KOPT-K1 (cell line): Measurements from ENCODE around the gene CALML5.

Experiments used
- H3K27ac ChIP-seq: fragments of 200-600 bp; sonication (generic); 2 replicates; pipeline ENCODE4 v1.5.1; 2016; ENCODE audit warnings: antibody characterized with exemption, mild to moderate bottlenecking, low read depth, low read length; ENCODE audit not compliant: poor library complexity, severe bottlenecking
- H3K36me3 ChIP-seq: fragments of 200-600 bp; sonication (generic); 2 replicates; pipeline ENCODE4 v1.5.1; 2017; ENCODE audit warnings: antibody characterized with exemption, mild to moderate bottlenecking, low read length, moderate library complexity; ENCODE audit not compliant: insufficient read depth
- H3K9me3 ChIP-seq: fragments of 200-600 bp; sonication (generic); 2 replicates; pipeline ENCODE4 v1.5.1; 2017; ENCODE audit warnings: antibody characterized with exemption, low read length, mild to moderate bottlenecking; ENCODE audit not compliant: insufficient read depth, poor library complexity, severe bottlenecking

The CALML5 gene

DNA sequence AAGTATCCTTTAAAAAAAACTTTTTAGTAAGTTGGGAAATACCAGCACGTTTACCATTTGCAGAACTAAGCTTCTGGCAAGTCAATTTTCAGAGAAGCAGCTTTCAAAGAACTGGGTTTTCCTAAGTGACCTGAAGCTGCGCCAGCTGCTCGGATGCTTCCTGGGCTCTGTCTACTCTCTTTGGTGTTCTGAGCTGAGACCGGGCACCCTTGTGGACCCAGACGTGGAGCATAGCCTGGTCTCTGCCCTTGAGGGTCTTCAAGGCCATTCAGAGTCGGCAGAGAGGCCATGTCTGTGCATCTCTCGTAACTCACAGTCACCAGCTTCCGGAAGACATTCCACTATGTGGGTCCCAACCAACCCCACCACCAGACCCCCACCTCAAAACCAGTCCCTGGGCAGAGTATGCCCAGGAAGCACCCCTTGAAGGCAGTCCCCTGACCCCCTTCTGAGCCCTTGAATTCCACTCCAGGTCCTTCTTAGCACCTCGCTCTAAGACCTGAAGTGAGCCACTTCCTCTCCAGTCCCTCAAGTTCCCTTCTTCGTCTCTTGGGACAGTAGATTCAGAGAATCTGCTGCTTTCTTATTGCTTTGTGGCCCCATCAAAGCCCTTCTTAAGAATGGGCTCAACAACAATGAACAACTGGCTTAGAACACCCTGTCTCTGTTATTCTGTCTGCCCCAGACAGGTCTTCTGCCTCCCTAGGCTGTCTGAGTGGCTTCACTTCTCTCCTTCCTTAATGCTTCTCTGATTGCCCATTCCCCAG lies 8.5 kb downstream of the CALML5 start:
- H3K36me3 ChIP-seq = no peaks in the 10 kb centered on the region
- H3K9me3 ChIP-seq = peaks cover 6% of the 10 kb centered on the region
- H3K27ac ChIP-seq = no peak overlapping the region

- H3K27ac ChIP-seq = no peak overlapping the region
- peaks cover 6% of the 10 kb centered on the region for H3K9me3 ChIP-seq
- no peaks in the 10 kb centered on the region for H3K36me3 ChIP-seq
Observed at GRCh38 chr10:5490032-5490431, 9.3 kb downstream of the CALML5 start.

GRCh38 chr10:5488272-5489161 lies 10.9 kb downstream of the CALML5 start:
- no peaks in the 10 kb centered on the region for H3K36me3 ChIP-seq
- H3K27ac ChIP-seq = no peak overlapping the region

DNA sequence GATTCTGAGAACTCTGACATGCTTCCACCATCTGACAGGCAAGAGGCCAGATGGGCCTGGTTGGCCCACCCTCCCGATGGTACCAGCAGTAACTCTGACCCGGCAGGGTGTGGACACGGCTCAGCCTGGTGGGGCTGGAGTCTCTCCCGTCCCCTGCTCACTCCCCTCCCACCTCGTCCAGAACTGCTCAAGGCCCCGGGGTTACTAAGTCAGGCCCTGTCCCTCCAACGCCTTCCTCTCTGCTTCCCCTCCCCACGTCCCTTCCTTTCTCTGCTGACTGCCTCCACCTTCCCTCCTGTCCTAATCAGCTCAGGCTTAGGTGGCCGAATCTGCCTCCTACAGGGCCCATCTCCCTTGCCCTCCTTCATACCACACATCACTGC lies 12.5 kb downstream of the CALML5 start:
- H3K9me3 ChIP-seq = no peaks in the 10 kb centered on the region
- no peak overlapping the region for H3K27ac ChIP-seq
- H3K36me3 ChIP-seq = no peaks in the 10 kb centered on the region

More at GRCh38 chr10:5488272-5489161, 10.9 kb downstream of the CALML5 start:
- H3K9me3 ChIP-seq = peaks cover 6% of the 10 kb centered on the region

- Histone ChIP-seq H3K36me3 (no peaks in the 10 kb centered on the region), H3K27ac (no peak overlapping the region), H3K9me3 (no peaks in the 10 kb centered on the region)
Observed at GRCh38 chr10:5485948-5486852, 13.2 kb downstream of the CALML5 start.

DNA sequence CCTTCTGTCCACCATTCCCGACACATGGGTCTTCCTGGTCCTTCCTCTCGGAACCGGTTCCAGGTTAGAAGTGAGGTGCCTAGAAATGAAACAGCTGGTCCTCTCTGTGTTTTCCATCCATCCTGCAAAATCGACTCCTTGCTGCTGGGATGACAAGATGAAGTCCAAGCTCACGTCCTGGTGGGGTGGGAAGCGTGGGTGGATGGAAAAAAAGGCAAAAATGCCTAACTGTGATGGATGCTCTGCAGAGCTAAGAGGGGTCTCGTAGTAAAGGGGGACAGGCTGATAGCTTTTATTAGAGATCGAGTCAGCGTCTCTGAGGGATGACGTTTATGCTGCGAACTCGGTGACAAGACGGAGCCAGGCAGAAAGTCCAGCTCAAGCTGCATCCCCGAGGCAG lies 14.1 kb downstream of the CALML5 start:
- no peak overlapping the region for H3K27ac ChIP-seq
- H3K9me3 ChIP-seq = no peaks in the 10 kb centered on the region
- H3K36me3 ChIP-seq = no peaks in the 10 kb centered on the region

DNA sequence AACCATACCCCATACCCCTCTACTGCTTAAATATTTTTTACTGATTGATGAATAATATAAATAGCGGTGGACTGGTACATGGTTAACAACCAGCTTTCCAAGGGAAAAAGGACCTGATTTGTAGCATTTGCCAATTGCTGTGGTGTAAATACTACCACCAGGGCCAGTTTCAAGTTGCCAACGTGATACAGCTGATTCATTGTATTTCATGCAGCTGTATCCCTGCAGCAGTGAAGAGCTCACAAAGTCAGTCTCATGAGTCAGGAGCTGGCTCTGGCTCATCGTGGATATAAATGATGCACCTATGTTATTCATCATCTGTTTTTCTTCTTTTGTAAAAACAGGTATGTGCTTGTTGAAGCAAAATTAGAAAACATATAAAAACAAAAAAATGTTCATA lies 15.2 kb downstream of the CALML5 start:
- Histone ChIP-seq H3K27ac (no peak overlapping the region), H3K36me3 (no peaks in the 10 kb centered on the region), H3K9me3 (no peaks in the 10 kb centered on the region)

- Histone ChIP-seq H3K9me3 (no peaks in the 10 kb centered on the region), H3K36me3 (no peaks in the 10 kb centered on the region), H3K27ac (no peak overlapping the region)
Observed at GRCh38 chr10:5482016-5482415, 17.4 kb downstream of the CALML5 start.

DNA sequence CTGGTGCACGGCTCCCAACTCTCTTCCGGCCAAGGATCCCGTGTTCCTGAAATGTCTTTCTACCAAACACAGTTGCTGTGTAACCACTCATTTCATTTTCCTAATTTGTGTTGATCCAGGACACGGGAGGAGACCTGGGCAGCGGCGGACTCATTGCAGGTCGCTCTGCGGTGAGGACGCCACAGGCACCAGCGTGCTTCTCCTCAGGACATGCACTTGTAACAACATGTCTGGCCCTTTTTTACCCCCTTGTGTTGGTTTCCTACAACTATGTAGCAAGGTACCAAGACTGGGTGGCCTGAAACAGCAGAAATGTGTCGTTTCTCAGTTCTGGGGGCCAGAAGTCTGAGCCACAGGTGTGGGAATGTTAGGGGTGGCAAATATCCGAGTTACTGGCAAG lies 18.2 kb downstream of the CALML5 start:
- no peaks in the 10 kb centered on the region for H3K36me3 ChIP-seq
- no peaks in the 10 kb centered on the region for H3K9me3 ChIP-seq
- H3K27ac ChIP-seq = no peak overlapping the region

DNA sequence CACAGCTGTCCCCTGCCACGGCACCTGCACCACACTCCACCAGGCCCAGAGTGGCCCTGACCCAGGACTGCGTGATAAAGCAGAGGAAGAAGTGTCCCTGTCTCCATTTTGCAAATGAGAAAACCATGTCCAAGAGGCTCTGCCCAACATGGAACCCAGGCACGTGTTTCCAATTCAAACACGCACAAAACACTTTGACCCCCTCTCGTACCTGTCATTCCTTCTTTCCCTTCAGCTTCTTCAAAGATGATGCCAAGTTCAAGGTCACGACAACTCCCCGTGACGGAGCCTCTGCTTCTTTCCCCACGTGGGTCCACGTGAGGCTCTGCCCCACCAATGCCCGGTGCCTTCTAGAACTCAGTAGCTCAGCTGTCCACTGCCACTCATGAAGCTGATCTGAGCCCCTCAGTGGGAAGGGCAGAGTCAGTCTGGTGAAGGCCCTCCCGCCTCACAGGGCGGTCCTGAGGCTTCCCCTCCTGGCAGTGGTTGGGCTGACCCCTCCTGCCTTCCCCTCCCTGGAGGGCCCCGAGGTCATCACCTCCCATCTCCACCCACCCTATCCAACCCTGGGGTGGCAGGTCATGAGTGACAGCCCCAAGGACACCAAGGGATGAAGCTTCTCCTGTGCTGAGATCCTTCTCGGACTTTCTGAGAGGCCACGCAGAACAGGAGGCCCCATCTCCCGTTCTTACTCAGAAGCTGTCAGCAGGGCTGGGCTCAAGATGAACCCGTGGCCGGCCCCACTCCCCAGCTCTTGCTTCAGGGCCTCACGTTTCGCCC lies 19.0 kb downstream of the CALML5 start:
- Histone ChIP-seq H3K9me3 (no peaks in the 10 kb centered on the region), H3K36me3 (no peaks in the 10 kb centered on the region), H3K27ac (no peak overlapping the region)

DNA sequence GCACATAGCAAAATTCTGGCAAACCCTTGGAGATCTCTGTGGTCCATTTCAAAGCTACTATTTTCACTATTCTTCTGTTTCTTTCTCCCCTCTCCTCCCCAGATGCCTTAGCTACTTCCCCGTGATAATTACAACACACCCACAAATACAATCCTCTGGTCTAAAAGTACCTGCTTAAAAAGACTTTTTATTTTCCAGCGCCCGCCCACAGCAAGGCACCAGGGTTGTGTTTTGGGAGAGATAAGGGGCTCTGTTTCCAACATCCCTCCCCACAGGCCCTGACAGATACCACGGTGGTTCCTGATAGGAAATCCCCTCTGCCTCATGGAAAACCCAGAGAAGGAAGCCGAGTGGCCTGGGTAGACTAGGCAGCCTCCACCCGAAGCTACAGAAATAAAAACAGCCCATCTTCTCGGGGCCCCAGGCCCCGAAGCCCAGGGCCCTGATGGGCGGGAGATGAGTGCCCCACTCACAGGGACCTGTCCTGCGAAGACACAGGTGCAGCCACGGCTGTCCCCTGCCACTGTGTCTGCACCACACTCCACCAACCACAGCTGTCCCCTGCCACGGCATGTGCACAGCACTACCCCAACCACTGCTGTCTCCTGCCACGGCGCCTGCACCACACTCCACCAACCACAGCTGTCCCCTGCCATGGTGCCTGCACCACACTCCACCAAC lies 19.7 kb downstream of the CALML5 start:
- Histone ChIP-seq H3K36me3 (no peaks in the 10 kb centered on the region), H3K27ac (no peak overlapping the region), H3K9me3 (no peaks in the 10 kb centered on the region)

- H3K36me3 ChIP-seq = no peaks in the 10 kb centered on the region
Observed at GRCh38 chr10:5478694-5479305, 20.6 kb downstream of the CALML5 start.

DNA sequence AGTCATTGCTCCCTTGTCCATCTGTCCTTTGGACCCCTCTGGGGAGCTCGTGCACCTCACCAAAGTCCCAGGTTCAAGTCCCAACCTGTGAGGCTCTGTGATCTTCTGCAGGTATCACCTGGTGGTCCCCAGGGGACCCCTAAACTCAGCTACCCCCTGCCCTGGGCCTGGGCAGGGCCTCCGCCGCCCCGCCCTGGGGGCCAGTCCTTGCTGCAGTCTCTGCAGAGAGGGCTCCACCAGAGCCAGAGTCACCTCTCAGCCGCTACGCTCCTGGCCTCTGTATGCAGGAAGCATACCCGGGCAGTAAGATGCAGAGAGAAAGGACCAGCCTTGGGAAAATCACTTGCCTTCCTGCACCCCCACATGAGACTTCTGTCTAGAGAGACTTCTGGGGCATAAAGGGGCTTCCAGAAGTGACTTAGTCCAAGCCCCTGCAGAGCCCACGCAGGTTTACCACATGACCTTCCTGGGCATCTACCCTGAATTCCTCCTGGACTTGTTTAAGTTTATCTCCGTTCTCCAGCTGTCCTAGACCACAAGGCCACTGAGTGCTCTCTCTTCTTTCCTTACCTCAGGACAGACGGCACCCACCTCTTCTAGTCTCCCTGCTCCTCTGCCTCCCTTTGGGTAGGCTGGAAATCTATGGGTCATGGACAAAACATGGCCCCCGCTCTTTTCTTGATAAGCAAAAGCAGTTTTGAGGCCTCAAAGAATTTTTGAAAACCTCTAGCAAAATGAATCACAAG lies 21.2 kb downstream of the CALML5 start:
- no peak overlapping the region for H3K27ac ChIP-seq
- no peaks in the 10 kb centered on the region for H3K36me3 ChIP-seq
- no peaks in the 10 kb centered on the region for H3K9me3 ChIP-seq

More at GRCh38 chr10:5478694-5479305, 20.6 kb downstream of the CALML5 start:
- H3K27ac ChIP-seq = no peak overlapping the region
- no peaks in the 10 kb centered on the region for H3K9me3 ChIP-seq
